GM18502 (cell line): ENCODE measurements around the gene TSG101.

Experiments
- ATAC-seq: cut with Tn5 transposase; IDR thresholded peaks from one replicate; pipeline ENCODE4 v1.9.1; 2021; ENCODE audit warnings: mild to moderate bottlenecking; ENCODE audit not compliant: unreplicated experiment, poor library complexity

Gene TSG101

GRCh38 chr11:18438691-18439090, 88.1 kb downstream of the TSG101 start:
- no peak for ATAC-seq
